HG02970 (cell line): ENCODE results near the gene H6PD.

Experiments
- ATAC-seq: cut with Tn5 transposase; IDR thresholded peaks from one replicate; pipeline ENCODE4 v1.9.1; 2021; ENCODE audit warnings: mild to moderate bottlenecking, moderate library complexity, moderate number of reproducible peaks; ENCODE audit not compliant: unreplicated experiment, low FRiP score

Gene H6PD

GRCh38 chr1:9234223-9235095 is at the start of gene H6PD:
TSS of gene H6PD (plus strand) at chr1:9234774. CDS start at chr1:9244935, 10,161 bp downstream.
- ATAC-seq: peak; percentile 75

GRCh38 chr1:9186082-9186859 is 48.3 kb upstream of the H6PD start:
- no peak for ATAC-seq

GRCh38 chr1:9187004-9187403 is 47.6 kb upstream of the H6PD start:
- ATAC-seq: no peak

GRCh38 chr1:9190234-9190633 is 44.3 kb upstream of the H6PD start:
- ATAC-seq: no peak

- ATAC-seq: no peak
Measured at GRCh38 chr1:9191231-9191630, 43.3 kb upstream of the H6PD start.

- ATAC-seq: no peak
Measured at GRCh38 chr1:9192578-9193232, 41.9 kb upstream of the H6PD start.

- ATAC-seq: no peak
Measured at GRCh38 chr1:9193233-9193625, 41.3 kb upstream of the H6PD start.

- no peak for ATAC-seq
Measured at GRCh38 chr1:9194024-9194423, 40.5 kb upstream of the H6PD start.

- ATAC-seq: no peak
Measured at GRCh38 chr1:9195651-9196050, 38.9 kb upstream of the H6PD start.

GRCh38 chr1:9196129-9197040 is 38.2 kb upstream of the H6PD start:
- ATAC-seq: no peak

GRCh38 chr1:9197186-9198099 is 37.1 kb upstream of the H6PD start:
- ATAC-seq: no peak

- no peak for ATAC-seq
Measured at GRCh38 chr1:9198538-9199361, 35.8 kb upstream of the H6PD start.

- no peak for ATAC-seq
Measured at GRCh38 chr1:9200441-9200840, 34.1 kb upstream of the H6PD start.

GRCh38 chr1:9201401-9202239 is 33.0 kb upstream of the H6PD start:
- ATAC-seq: no peak

GRCh38 chr1:9202240-9202870 is 32.2 kb upstream of the H6PD start:
- no peak for ATAC-seq

- ATAC-seq: no peak
Measured at GRCh38 chr1:9203511-9203982, 31.0 kb upstream of the H6PD start.
